Measurements from ENCODE around the gene RMRP. TPM values are rescaled to one million over a fixed set of nuclear protein-coding genes. Genes with fewer than 3 reads are reported as not detected.

The RMRP gene
- polyA plus RNA-seq, 10 donors, result 7.1 TPM; not detected in 9

GRCh38 chr9:35666045-35666444 is 8.2 kb upstream of the RMRP start:
- no peak for DNase-seq

- no peak for DNase-seq
Measured at GRCh38 chr9:35665471-35665818, 7.6 kb upstream of the RMRP start.

- DNase-seq, result peak; percentile 78 to 93 (median 86)
Measured at GRCh38 chr9:35664531-35665470, 7.0 kb upstream of the RMRP start, which contains the start of gene ARHGEF39. TSS of gene ARHGEF39 (minus strand) at chr9:35665195. CDS start at chr9:35665169, 26 bp downstream.

- DNase-seq, result no peak
Measured at GRCh38 chr9:35662437-35662836, 4.6 kb upstream of the RMRP start.

- no peak for DNase-seq
Measured at GRCh38 chr9:35661756-35662350, 4.0 kb upstream of the RMRP start.

GRCh38 chr9:35660966-35661415 is 3.2 kb upstream of the RMRP start:
- peak in 1 of 3 donors; percentile 44 for DNase-seq

GRCh38 chr9:35659340-35659739 is 1.5 kb upstream of the RMRP start:
- no peak for DNase-seq

GRCh38 chr9:35658968-35659220 is 1.1 kb upstream of the RMRP start:
- DNase-seq, result no peak

- peak; percentile 85 to 96 (median 94) for DNase-seq
Measured at GRCh38 chr9:35658137-35658967, 533 bp upstream of the RMRP start, which contains the start of gene CCDC107. TSS of gene CCDC107 (plus strand) at chr9:35658292. CDS start at chr9:35658380, 88 bp downstream.

- no peak for DNase-seq
Measured at GRCh38 chr9:35656831-35657545, 831 bp downstream of the RMRP start.

- no peak for DNase-seq
Measured at GRCh38 chr9:35656348-35656747, 1.5 kb downstream of the RMRP start.

- no peak for DNase-seq
Measured at GRCh38 chr9:35653611-35654010, 4.2 kb downstream of the RMRP start.

GRCh38 chr9:35652829-35653209 is 5.0 kb downstream of the RMRP start:
- no peak for DNase-seq

GRCh38 chr9:35651956-35652828 is 5.6 kb downstream of the RMRP start:
- DNase-seq, result no peak

GRCh38 chr9:35650341-35651158 is 7.3 kb downstream of the RMRP start, which contains the start of gene SIT1:
TSS of gene SIT1 (minus strand) at chr9:35650931. CDS start at chr9:35650853, 78 bp downstream.
- no peak for DNase-seq

GRCh38 chr9:35649431-35650340 is 8.1 kb downstream of the RMRP start:
- peak in 1 of 3 donors; percentile 51 for DNase-seq

- DNase-seq, result peak; percentile 90 to 98 (median 96)
Measured at GRCh38 chr9:35646533-35647265, 11.1 kb downstream of the RMRP start.

GRCh38 chr9:35646153-35646532 is 11.7 kb downstream of the RMRP start:
- DNase-seq, result peak in 1 of 3 donors; percentile 57

All from muscle of back (tissue), 11 donors.